Gastrocnemius medialis (tissue), 4 donors: ENCODE results near the gene MROH8.

ENCODE experiments used
- CTCF ChIP-seq, 5 experiments: fragments of 450-650 bp in 3 of 5; fragments of 200-600 bp in 2 of 5; sonication (generic) in 2 of 5; IDR thresholded peaks in 4 of 5; conservative IDR thresholded peaks in 1 of 5; 1 replicate in 4 of 5; 2 replicates in 1 of 5; pipeline ENCODE4 v1.5.1; 2016 to 2019; ENCODE audit warnings: antibody characterized with exemption in 5 of 5, mild to moderate bottlenecking in 3 of 5, moderate library complexity in 3 of 5
- POLR2A ChIP-seq, 2 donors: fragments of 450-650 bp; IDR thresholded peaks; one replicate each; pipeline ENCODE4 v1.6.1; 2017; ENCODE audit warnings: antibody characterized with exemption in 2 of 2, mild to moderate bottlenecking in 2 of 2, moderate library complexity in 2 of 2

- TF ChIP-seq POLR2A (IDR thresholded peaks at IDR 0.05) (no peak), CTCF (IDR thresholded peaks at IDR 0.05 in 4 of 5, conservative IDR thresholded peaks at IDR 0.05 in 1 of 5) (no peak)
Measured at GRCh38 chr20:37154684-37155298, 24.6 kb downstream of the MROH8 start.
